WI38 (cell line): ENCODE data around the gene HDAC7.
A peak's percentile ranks its signal among the peaks of the same experiment; 100 is the strongest.

Source experiments
- H3K4me3 ChIP-seq: 2 replicates; pipeline ENCODE4 v1.5.1; 2011; ENCODE audit warnings: low read depth, mild to moderate bottlenecking, control low read depth, low read length
- CTCF ChIP-seq: IDR thresholded peaks from 2 replicates; pipeline ENCODE4 v1.5.1; 2012; ENCODE audit warnings: low read depth, mild to moderate bottlenecking, control low read depth, low read length

The HDAC7 gene

GRCh38 chr12:47744778-47745436 lies 74.8 kb downstream of the HDAC7 start:
- H3K4me3 ChIP-seq, result no peak overlapping the region
- no peak for TF ChIP-seq CTCF

GRCh38 chr12:47744005-47744651 lies 75.6 kb downstream of the HDAC7 start:
- 0 out of 2 replicates have a peak, but pooled peaks have one; percentile 13 for TF ChIP-seq CTCF
- H3K4me3 ChIP-seq, result no peak overlapping the region

GRCh38 chr12:47743311-47743860 lies 76.3 kb downstream of the HDAC7 start:
- H3K4me3 ChIP-seq, result no peak overlapping the region
- TF ChIP-seq CTCF, result no peak

- H3K4me3 ChIP-seq, result no peak overlapping the region
- TF ChIP-seq CTCF, result peak; percentile 99
These were observed 77.4 kb downstream of the HDAC7 start for GRCh38 chr12:47742253-47742825.

GRCh38 chr12:47741340-47741703 lies 78.4 kb downstream of the HDAC7 start:
- no peak overlapping the region for H3K4me3 ChIP-seq
- TF ChIP-seq CTCF, result no peak

GRCh38 chr12:47740606-47741339 lies 78.9 kb downstream of the HDAC7 start:
- no peak for TF ChIP-seq CTCF
- H3K4me3 ChIP-seq, result no peak overlapping the region
